SH-SY5Y (cell line): Measurements from ENCODE around the gene KRTAP5-5.
"Not testable (repeated sequence)": the region's sequence is repeated elsewhere in the genome, so short reads cannot be mapped to it uniquely, and the experiment has no call there.

ENCODE experiments used
- GATA2 ChIP-seq: IDR thresholded peaks from 2 replicates; pipeline ENCODE4 v1.6.1; 2011; ENCODE audit warnings: mild to moderate bottlenecking, low read depth, low read length
- GATA3 ChIP-seq: IDR thresholded peaks from 2 replicates; pipeline ENCODE4 v1.6.1; 2011; ENCODE audit warnings: low read depth, mild to moderate bottlenecking, low read length, moderate library complexity

KRTAP5-5 gene

GRCh38 chr11:1629326-1630185 is at the start of gene KRTAP5-5:
Gene KRTAP5-5, plus strand, starts transcription at chr11:1629775. Its CDS starts 66 bp downstream, at chr11:1629841.
- TF ChIP-seq GATA3 (no peak), GATA2 (no peak)

GRCh38 chr11:1581976-1582375 is 47.6 kb upstream of the KRTAP5-5 start:
- TF ChIP-seq GATA3: no peak
- no peak for TF ChIP-seq GATA2

GRCh38 chr11:1584661-1585370 is 44.8 kb upstream of the KRTAP5-5 start, which contains the start of gene KRTAP5-1:
Gene KRTAP5-1, minus strand, starts transcription at chr11:1585283. Its CDS starts 34 bp downstream, at chr11:1585249.
- TF ChIP-seq GATA3, GATA2: not testable (repeated sequence)

GRCh38 chr11:1586699-1587098 is 42.9 kb upstream of the KRTAP5-5 start:
- TF ChIP-seq GATA2: no peak

- TF ChIP-seq GATA2: no peak
- TF ChIP-seq GATA3: no peak
Observed at GRCh38 chr11:1589996-1590395, 39.6 kb upstream of the KRTAP5-5 start.

GRCh38 chr11:1592628-1593027 is 36.9 kb upstream of the KRTAP5-5 start:
- TF ChIP-seq GATA2 (no peak), GATA3 (no peak)

GRCh38 chr11:1597331-1597993 is 32.1 kb upstream of the KRTAP5-5 start:
- TF ChIP-seq GATA2: no peak

- TF ChIP-seq GATA3 (no peak), GATA2 (no peak)
Observed at GRCh38 chr11:1597994-1598380, 31.6 kb upstream of the KRTAP5-5 start, which contains the start of gene KRTAP5-2. Gene KRTAP5-2, minus strand, starts transcription at chr11:1598294. Its CDS starts 44 bp downstream, at chr11:1598250.

- TF ChIP-seq GATA2 (no peak), GATA3 (no peak)
Observed at GRCh38 chr11:1598816-1599215, 30.8 kb upstream of the KRTAP5-5 start.

- TF ChIP-seq GATA2: no peak
- no peak for TF ChIP-seq GATA3
Observed at GRCh38 chr11:1600626-1601025, 28.9 kb upstream of the KRTAP5-5 start.

- TF ChIP-seq GATA2 (no peak), GATA3 (no peak)
Observed at GRCh38 chr11:1603629-1604028, 25.9 kb upstream of the KRTAP5-5 start.

GRCh38 chr11:1604181-1604580 is 25.4 kb upstream of the KRTAP5-5 start:
- no peak for TF ChIP-seq GATA3
- no peak for TF ChIP-seq GATA2

GRCh38 chr11:1604711-1605110 is 24.9 kb upstream of the KRTAP5-5 start:
- no peak for TF ChIP-seq GATA3
- no peak for TF ChIP-seq GATA2

GRCh38 chr11:1608363-1608762 is 21.2 kb upstream of the KRTAP5-5 start, which contains the start of gene KRTAP5-3:
Gene KRTAP5-3, minus strand, starts transcription at chr11:1608463. Its CDS starts 78 bp downstream, at chr11:1608385.
- TF ChIP-seq GATA3: no peak
- no peak for TF ChIP-seq GATA2

GRCh38 chr11:1618231-1618630 is 11.3 kb upstream of the KRTAP5-5 start:
- TF ChIP-seq GATA2: no peak
- no peak for TF ChIP-seq GATA3
